NCI-H1092 (cell line): ENCODE measurements around the gene OSGIN1.

Source experiments
- DNase-seq: peaks from one replicate; lab custom pipeline; 2025; lab: John Stamatoyannopoulos, UW

The OSGIN1 gene

DNA sequence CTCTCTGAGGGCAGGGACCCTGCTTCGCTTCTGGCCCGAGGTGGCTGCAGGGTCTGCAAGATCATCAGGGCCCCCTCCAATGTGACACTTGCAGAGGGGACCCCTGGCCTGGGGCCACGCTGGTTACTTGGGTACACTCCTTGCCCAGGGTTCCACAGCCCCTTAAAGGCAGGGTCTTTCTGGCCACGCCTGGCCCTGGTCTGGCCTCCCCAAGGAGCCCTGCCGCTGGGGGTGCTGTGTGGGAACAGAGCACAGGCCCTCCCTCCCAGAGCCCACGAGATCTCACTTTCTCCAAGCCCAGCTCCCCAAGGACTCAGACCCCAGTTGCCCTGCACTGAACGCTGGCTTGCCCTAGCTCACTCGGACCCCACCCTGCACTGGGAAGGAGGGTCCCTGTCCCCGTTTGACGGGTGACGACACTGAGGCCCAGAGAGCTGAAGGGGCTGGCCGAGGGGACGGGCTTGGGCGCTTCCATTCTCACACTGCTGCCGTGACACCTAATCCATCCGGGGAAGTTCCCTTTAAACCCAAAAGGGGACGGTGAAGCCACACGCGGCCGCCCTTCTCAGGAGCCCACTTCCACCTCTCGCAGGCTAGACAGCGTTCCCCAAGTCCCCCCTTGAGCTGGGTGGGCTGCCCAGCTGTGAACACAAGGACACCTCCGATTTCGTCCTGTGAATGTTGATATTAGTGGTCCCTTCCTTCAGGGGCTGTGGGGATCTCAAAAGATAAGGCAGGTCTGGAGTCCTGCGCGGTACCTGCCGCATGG lies 26.9 kb upstream of the OSGIN1 start:
- DNase-seq = no peak

GRCh38 chr16:83926726-83927397 lies 26.2 kb upstream of the OSGIN1 start:
- peak; percentile 16 for DNase-seq

DNA sequence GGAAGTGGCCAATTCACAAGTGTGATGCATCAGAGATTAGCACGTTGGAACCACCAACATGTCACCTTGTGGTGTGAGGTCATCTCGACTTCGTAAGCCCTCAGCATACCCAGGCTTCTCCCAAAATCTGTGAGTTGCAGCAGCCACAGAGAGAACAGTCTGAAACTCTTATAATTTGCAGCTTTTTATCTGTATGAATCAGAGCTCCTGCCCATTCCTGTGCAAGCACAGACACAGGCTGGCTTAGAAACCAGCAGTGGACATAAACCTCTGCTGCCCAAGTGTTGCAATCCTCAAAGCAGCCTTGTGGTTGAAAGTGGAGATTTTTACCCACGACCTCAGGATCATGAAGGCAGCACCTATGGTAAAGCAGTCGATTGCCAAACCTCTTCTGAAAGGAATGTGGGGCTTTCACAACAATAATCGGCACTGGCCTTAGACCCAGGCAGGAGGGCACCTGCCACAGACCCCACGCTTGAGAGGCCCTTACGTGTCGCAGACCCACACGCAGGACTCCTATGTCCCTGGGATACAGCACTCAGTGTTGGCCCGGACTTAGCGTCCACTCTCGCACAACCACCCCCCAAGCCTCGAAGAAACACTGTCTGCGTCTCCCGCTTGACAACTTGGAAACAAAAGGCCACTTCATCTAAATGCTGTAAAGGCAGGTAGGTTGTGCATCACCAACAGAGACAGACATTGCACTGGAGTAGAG lies 24.5 kb upstream of the OSGIN1 start:
- no peak for DNase-seq

- DNase-seq = no peak
Measured at GRCh38 chr16:83929811-83930555, 23.1 kb upstream of the OSGIN1 start.

GRCh38 chr16:83930730-83931500 lies 22.1 kb upstream of the OSGIN1 start:
- DNase-seq = no peak

DNA sequence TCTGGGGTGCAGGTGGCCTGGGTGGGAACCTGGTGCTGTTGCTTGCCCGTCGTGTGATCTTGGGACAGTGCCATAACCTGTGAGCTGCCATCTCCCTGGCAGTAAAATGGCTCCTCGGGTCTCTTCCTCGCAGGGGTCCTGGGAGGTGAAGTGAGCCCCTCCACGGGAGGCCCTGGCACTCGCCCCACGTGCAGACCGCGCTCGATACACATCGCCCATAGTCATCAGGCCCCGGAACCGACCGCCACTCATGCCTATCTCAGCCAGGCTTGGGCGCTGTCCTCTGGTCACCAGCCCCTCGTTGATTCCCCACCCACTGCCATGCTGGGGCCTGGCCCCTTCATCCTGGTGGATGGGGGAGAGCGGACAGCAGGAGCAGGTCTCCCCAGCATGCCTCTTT lies 21.5 kb upstream of the OSGIN1 start:
- DNase-seq = no peak

GRCh38 chr16:83932304-83932703 lies 20.7 kb upstream of the OSGIN1 start:
- DNase-seq = no peak

- no peak for DNase-seq
Measured at GRCh38 chr16:83932955-83933673, 19.9 kb upstream of the OSGIN1 start.

GRCh38 chr16:83933885-83934683 lies 19.0 kb upstream of the OSGIN1 start:
- no peak for DNase-seq

- no peak for DNase-seq
Measured at GRCh38 chr16:83934684-83934977, 18.4 kb upstream of the OSGIN1 start.

- DNase-seq = no peak
Measured at GRCh38 chr16:83935005-83935857, 17.8 kb upstream of the OSGIN1 start.

- no peak for DNase-seq
Measured at GRCh38 chr16:83935858-83936255, 17.2 kb upstream of the OSGIN1 start.

DNA sequence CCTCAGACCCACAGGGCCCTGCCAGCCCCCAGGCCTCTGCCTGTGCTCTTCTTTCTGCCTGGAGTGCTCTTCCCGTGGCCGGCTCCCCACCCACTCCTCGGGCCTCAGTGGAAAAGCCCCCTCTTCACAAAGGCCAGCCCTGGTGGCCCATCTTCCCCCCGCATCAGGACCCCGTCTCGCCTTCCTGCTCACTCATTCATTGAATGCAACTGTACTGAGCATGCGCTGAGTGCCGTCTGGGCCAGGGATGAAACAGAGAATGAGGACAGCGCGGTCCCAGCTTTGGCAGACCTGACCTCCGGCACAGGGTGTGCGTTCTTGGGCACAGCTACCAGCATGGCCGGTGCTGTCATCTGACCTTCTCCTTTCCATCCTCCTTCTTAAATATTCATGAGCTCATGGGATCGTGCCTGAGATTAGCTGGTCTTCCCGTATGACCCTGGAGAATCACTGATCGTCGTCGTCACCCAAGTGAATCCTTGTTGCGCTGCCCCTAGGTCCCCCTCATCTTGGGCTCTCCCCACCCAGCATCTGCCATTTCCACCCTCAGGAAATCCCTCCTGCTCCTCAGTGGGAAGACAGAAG lies 16.4 kb upstream of the OSGIN1 start:
- no peak for DNase-seq

GRCh38 chr16:83937267-83937666 lies 15.8 kb upstream of the OSGIN1 start:
- DNase-seq = no peak

- DNase-seq = no peak
Measured at GRCh38 chr16:83937922-83938885, 14.8 kb upstream of the OSGIN1 start.

- no peak for DNase-seq
Measured at GRCh38 chr16:83939266-83939855, 13.7 kb upstream of the OSGIN1 start.

DNA sequence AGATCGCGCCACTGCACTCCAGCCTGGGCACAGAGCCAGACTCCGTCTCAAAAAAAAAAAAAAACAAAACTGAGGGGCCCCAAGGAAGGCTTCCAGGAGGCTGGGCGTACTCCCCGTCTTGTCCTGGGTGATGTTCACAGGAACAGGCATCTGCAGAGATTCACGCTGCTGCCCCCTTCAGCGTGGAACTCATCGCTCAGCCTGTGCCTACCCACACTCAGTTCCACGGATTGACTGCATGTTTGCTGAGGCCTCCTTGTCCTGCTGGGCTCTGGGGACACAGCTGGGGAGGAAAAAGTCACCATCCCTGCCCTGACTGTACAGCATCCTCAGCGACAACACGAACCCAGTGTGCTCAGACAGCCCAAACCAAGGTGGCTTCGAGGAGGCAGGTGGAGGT lies 12.9 kb upstream of the OSGIN1 start:
- no peak for DNase-seq
